ENCODE data around the gene PSMD13.
"Not testable (repeated sequence)": the region's sequence is repeated elsewhere in the genome, so short reads cannot be mapped to it uniquely, and the experiment has no call there.

The PSMD13 gene

DNA sequence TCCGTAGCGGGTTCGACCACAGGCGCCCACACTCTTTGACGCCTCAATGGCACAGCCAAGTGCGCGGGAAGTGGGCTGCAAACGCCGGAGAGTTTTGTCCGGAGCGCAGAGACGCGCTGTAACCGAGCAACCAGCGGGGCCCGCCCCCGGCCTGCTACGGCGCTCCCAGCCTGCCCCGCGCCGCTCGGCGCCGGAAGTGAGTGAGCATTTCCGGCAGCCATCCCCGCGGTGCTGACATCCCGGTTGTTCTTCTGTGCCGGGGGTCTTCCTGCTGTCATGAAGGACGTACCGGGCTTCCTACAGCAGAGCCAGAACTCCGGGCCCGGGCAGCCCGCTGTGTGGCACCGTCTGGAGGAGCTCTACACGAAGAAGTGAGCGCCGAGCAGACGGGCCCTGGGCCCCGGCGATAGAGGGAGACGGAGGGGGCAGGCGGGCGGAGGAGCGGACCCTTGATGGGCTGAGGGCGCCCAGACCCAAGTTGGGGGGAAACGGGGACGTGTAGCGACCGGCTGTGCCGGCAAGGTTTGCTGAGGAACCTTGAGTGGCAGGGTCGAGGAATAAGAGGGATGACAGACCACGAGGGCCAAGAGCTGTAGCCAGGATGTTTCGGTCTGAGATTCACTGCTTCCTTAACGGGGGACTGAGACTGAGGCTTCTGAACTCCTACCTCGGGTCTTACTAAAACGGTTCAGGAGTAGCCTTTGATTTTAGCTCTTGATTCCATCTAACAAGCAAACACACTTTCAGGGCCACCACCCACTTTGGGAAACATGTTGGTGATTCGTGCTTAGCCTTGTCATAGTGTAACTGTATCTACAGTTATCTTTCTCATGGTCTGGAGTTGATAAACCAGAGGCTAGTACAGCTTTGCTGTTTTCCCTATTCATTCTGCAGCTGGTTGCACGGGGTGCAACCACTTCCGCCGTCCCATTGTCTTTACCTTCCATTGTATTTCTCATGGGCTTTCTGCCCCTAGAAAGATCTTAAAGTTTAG, at the start of gene PSMD13:
TSS of gene PSMD13 (plus strand) at position 203 of the 994 bp plus-strand sequence. CDS start at position 277, 74 bp downstream.
- peak; percentile 70 to 83 for DNase-seq

- not testable (repeated sequence) for DNase-seq
Measured at GRCh38 chr11:189200-189783, 47.5 kb upstream of the PSMD13 start.

- not testable (repeated sequence) for DNase-seq
Measured at GRCh38 chr11:189843-190311, 46.9 kb upstream of the PSMD13 start.

- DNase-seq: not testable (repeated sequence)
Measured at GRCh38 chr11:190546-190945, 46.2 kb upstream of the PSMD13 start.

- DNase-seq: not testable (repeated sequence)
Measured at GRCh38 chr11:191490-192478, 45.0 kb upstream of the PSMD13 start.

- DNase-seq: not testable (repeated sequence)
Measured at GRCh38 chr11:192674-193128, 44.1 kb upstream of the PSMD13 start, which contains the start of gene SCGB1C1. Gene SCGB1C1 (plus strand): TSS chr11:193078. CDS start chr11:193100, 22 bp downstream.

- not testable (repeated sequence) for DNase-seq
Measured at GRCh38 chr11:193481-193880, 43.3 kb upstream of the PSMD13 start.

DNA sequence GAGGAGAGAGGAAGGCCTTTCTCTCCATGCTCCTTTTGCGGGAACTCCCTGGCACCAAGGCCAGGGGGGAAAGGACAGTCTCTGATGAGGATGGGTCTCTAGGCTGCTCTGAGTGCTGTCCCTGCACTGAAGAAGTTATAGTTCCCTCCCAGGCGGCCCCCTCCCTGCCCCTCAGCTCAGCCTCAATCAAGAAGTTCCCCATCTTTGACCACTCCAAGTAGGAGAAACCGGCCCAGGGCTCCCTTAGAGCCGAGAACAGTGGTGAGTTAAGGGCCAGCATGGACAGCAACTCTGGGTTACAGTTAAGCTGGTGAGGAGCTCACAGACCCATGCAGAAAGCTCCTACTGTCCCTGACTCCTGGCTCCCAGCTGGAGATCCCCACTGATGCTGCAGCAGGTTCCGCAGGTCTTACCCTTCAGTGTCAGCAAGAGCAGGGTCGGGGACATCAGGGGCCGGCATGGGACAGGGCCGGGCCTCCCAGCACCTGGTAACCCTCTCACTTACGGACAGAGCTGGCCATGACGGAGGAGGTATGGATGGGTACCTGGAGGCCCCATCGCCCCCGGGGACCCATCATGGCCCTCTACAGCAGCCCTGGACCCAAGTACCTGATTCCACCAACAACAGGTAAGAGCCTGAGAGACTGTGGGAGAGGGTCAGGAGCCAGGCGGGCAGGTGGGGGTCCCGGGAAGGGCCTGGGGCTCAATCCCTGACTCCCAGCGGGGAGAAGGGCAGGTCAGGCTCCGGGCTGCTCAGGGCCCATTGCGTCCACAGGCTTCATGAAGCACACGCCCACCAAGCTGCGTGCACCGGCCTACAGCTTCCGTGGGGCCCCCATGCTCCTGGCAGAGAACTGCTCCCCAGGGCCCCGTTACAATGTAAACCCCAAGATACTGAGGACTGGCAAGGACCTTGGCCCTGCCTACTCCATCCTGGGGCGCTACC, 39.7 kb upstream of the PSMD13 start:
- no peak for DNase-seq

DNA sequence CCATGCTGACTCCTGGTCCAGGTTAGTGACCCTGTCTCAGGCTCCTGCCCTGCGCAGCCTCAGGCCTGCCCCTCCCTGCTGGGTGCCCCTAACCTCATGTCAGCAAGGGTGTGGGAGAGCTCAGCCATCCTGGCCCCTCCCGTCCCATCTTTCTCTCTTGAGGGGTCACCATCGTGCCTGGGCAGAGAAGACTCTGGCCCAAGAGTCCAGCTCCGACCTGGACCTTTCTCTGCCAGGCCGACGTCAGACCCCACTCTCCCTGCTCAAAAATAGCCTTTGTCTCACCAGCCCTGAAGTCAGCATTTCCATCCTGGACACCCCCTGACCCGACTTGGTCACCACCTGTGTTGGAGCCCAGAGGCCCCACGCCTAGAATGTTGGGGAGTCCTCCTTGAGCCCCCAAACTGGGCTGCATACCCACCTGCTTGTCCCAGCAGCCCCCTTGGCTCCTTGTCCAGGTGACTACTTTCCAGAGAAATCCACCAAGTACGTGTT, 39.0 kb upstream of the PSMD13 start:
- DNase-seq: no peak

- no peak for DNase-seq
Measured at GRCh38 chr11:198236-198806, 38.5 kb upstream of the PSMD13 start.

GRCh38 chr11:199004-199581, 37.7 kb upstream of the PSMD13 start:
- DNase-seq: no peak

DNA sequence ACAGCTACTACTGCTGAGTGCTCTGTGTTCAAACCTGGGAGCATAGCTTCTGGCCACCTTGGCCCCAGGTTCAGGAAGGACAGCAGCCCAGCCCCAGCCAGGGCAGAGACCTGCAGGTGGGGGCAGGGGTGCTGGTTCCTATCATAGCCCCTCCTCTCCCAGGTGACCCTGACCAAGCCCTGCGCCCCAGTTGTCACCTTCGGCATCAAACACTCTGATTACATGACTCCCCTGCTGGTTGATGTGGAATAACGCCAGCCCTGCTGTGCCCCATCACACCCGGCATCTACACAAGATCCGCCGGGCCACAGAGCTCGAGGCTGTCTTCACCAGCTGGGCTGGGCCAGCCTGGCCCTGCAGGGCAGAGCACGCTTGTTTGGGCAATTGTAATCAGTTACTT, 37.0 kb upstream of the PSMD13 start:
- no peak for DNase-seq

- DNase-seq: no peak
Measured at GRCh38 chr11:200224-201003, 36.4 kb upstream of the PSMD13 start.

- DNase-seq: no peak
Measured at GRCh38 chr11:201966-202365, 34.8 kb upstream of the PSMD13 start.

- no peak for DNase-seq
Measured at GRCh38 chr11:202490-202889, 34.3 kb upstream of the PSMD13 start.

- no peak for DNase-seq
Measured at GRCh38 chr11:203056-203944, 33.5 kb upstream of the PSMD13 start.

GRCh38 chr11:203945-204586, 32.7 kb upstream of the PSMD13 start:
- no peak for DNase-seq

Measured in NCI-H187 (cell line).